ENCODE results near the gene KRT1.

DNA sequence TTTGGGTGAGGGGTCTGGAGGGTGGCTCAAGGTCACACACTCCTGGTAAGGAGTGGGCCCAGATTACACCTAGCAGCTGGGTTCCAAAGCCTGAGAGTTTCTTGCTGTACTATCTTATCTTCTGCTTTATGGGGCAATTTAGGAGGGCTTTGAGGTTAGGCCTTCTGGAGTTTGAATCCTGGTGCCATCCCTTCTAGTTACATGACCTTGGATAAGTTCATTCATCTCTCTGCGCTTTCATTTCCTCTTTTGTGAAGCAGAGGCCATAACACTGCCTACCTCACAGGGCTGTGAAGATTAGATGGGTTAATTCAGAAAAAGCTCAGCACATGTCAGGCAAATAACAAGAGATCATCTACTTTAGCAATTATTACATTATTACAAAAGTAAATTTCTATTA is 30.5 kb upstream of the KRT1 start:
- TF ChIP-seq POLR2A (IDR thresholded peaks at IDR 0.05; ENCODE audit: low read depth, low read length) (no peak), POLR2AphosphoS5 (IDR thresholded peaks at IDR 0.05; ENCODE audit: low read depth, low read length) (no peak)
